ENCODE data around the gene MED15. TPM values are rescaled to one million over a fixed set of nuclear protein-coding genes. Genes with fewer than 3 reads are reported as not detected.

Gene MED15
- total and polyA plus RNA-seq, 2 donors from 2014 or later = 31.7 to 102 TPM

DNA sequence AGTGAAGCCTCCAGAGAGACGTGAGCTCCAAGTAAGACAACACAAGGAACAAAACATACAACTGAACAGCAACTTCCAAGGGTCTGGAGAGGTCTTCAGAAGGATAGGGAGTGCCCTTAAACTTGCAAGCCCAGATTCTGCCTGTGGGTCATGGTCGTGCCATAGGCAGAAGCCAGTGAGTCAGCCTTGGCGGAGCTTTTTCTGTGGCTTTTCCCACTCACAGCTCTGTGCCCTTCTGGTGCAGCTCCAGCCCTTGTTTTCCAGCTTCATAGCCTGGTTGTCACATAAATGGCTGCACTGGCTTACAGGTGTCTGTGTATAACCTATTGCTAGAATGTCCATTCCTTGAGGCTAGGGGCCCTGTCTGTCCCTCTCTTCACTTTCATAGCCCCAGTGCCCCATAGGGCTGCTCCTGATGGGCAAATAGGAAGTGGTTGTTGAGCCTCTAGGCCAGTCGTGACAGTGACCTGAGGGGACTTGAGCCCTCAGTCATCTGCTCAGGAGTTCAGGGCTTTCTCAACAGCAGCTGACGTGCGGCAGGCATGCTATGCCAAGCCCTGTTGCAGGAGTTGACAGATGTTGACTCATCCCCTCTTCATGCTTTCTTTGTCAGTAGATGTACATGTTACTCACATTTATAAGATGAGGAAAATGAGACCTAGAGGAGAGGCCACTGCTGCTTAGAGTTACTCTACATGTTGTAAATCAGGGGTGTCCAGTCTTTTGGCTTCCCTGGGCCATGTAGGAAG lies 7.4 kb downstream of the MED15 start:
- intact Hi-C loops (cut with DNase I) = no loop called here
- H3K9ac ChIP-seq (ENCODE audit: low read length in 3 of 3) = no peak overlapping the region
- DNase-seq (peak in 1 of 5 donors; percentile 10), FAIRE-seq (no peak)
- no peak for TF ChIP-seq CTCF (IDR thresholded peaks at IDR 0.05; ENCODE audit: borderline replicate concordance, extremely low read depth, insufficient read depth)
- no peak overlapping the region for H3K27ac ChIP-seq (ENCODE audit: low read depth in 2 of 2, low read length in 2 of 2)
- H3K27me3 ChIP-seq (ENCODE audit: control insufficient read depth, insufficient read depth, low read length) = no peaks in the 10 kb centered on the region
- peaks cover 0 to 3% (median 0%) of the 10 kb centered on the region in 3 donors for H3K36me3 ChIP-seq (ENCODE audit: control insufficient read depth in 2 of 3, insufficient read depth in 3 of 3, low read length in 3 of 3)
- no peaks in the 10 kb centered on the region for H3K9me3 ChIP-seq (ENCODE audit: control insufficient read depth in 2 of 3, insufficient read depth in 1 of 3, low read length in 3 of 3)
- H3K4me3 ChIP-seq (ENCODE audit: low read length in 3 of 3) = no peak overlapping the region
- H3K4me1 ChIP-seq (ENCODE audit: control insufficient read depth in 2 of 3, insufficient read depth in 2 of 3, low read depth in 1 of 3, low read length in 3 of 3) = peaks cover 0 to 13% (median 9%) of the 10 kb centered on the region in 3 donors

- Histone ChIP-seq H3K9me3 (ENCODE audit: control insufficient read depth in 2 of 3, insufficient read depth in 1 of 3, low read length in 3 of 3) (no peaks in the 10 kb centered on the region), H3K4me1 (ENCODE audit: control insufficient read depth in 2 of 3, insufficient read depth in 2 of 3, low read depth in 1 of 3, low read length in 3 of 3) (peaks cover 0 to 5% (median 0%) of the 10 kb centered on the region in 3 donors), H3K36me3 (ENCODE audit: control insufficient read depth in 2 of 3, insufficient read depth in 3 of 3, low read length in 3 of 3) (peaks cover 0 to 4% (median 3%) of the 10 kb centered on the region in 3 donors), H3K9ac (ENCODE audit: low read length in 3 of 3) (no peak overlapping the region), H3K27ac (ENCODE audit: low read depth in 2 of 2, low read length in 2 of 2) (no peak overlapping the region), H3K4me3 (ENCODE audit: low read length in 3 of 3) (no peak overlapping the region), H3K27me3 (ENCODE audit: control insufficient read depth, insufficient read depth, low read length) (no peaks in the 10 kb centered on the region)
- DNase-seq (peak in 1 of 5 donors; percentile 15), FAIRE-seq (no peak)
- TF ChIP-seq CTCF (IDR thresholded peaks at IDR 0.05; ENCODE audit: borderline replicate concordance, extremely low read depth, insufficient read depth) = no peak
- intact Hi-C loops (cut with DNase I) = no loop called here
Measured at GRCh38 chr22:20516399-20516798, 9.0 kb downstream of the MED15 start.

- Histone ChIP-seq H3K27me3 (ENCODE audit: control insufficient read depth, insufficient read depth, low read length) (no peaks in the 10 kb centered on the region), H3K36me3 (ENCODE audit: control insufficient read depth in 2 of 3, insufficient read depth in 3 of 3, low read length in 3 of 3) (peaks cover 3 to 4% (median 3%) of the 10 kb centered on the region in 3 donors), H3K27ac (ENCODE audit: low read depth in 2 of 2, low read length in 2 of 2) (no peak overlapping the region), H3K9me3 (ENCODE audit: control insufficient read depth in 2 of 3, insufficient read depth in 1 of 3, low read length in 3 of 3) (no peaks in the 10 kb centered on the region), H3K9ac (ENCODE audit: low read length in 3 of 3) (no peak overlapping the region), H3K4me3 (ENCODE audit: low read length in 3 of 3) (no peak overlapping the region), H3K4me1 (ENCODE audit: control insufficient read depth in 2 of 3, insufficient read depth in 2 of 3, low read depth in 1 of 3, low read length in 3 of 3) (peaks cover 0 to 5% (median 0%) of the 10 kb centered on the region in 3 donors)
- peak in 1 of 5 donors; percentile 36 for DNase-seq
- intact Hi-C loops (cut with DNase I) = no loop called here
- no peak for FAIRE-seq
- TF ChIP-seq CTCF (IDR thresholded peaks at IDR 0.05; ENCODE audit: borderline replicate concordance, extremely low read depth, insufficient read depth) = no peak
Measured at GRCh38 chr22:20517422-20517821, 10.0 kb downstream of the MED15 start.

Measured in kidney (tissue), 14 donors.